T-helper 9 cell (primary cell): ENCODE measurements around the gene LRRC9.
"Not testable (repeated sequence)": the region's sequence is repeated elsewhere in the genome, so short reads cannot be mapped to it uniquely, and the experiment has no call there.

Experiments used
- DNase-seq: peaks from one replicate; pipeline ENCODE4 v3.0.0-alpha.2; 2020

Gene LRRC9

GRCh38 chr14:60067882-60068281, 147.9 kb downstream of the LRRC9 start:
- no peak for DNase-seq

GRCh38 chr14:60079723-60080122, 159.8 kb downstream of the LRRC9 start:
- DNase-seq = no peak

GRCh38 chr14:60085085-60085484, 165.1 kb downstream of the LRRC9 start:
- no peak for DNase-seq

GRCh38 chr14:60085693-60086092, 165.7 kb downstream of the LRRC9 start:
- no peak for DNase-seq

- DNase-seq = no peak
Measured at GRCh38 chr14:60087668-60088067, 167.7 kb downstream of the LRRC9 start.

- no peak for DNase-seq
Measured at GRCh38 chr14:60089221-60089620, 169.3 kb downstream of the LRRC9 start.

GRCh38 chr14:60090864-60091519, 171.0 kb downstream of the LRRC9 start:
- DNase-seq = no peak

GRCh38 chr14:60091550-60092525, 171.9 kb downstream of the LRRC9 start, which contains the start of gene PCNX4:
TSS of gene PCNX4 (plus strand) at chr14:60091923. CDS start at chr14:60107639, 15,716 bp downstream.
- DNase-seq = peak; percentile 87

- no peak for DNase-seq
Measured at GRCh38 chr14:60092526-60092920, 172.6 kb downstream of the LRRC9 start.

- DNase-seq = no peak
Measured at GRCh38 chr14:60093080-60093479, 173.1 kb downstream of the LRRC9 start.

- no peak for DNase-seq
Measured at GRCh38 chr14:60093606-60094005, 173.7 kb downstream of the LRRC9 start.

GRCh38 chr14:60094306-60094897, 174.5 kb downstream of the LRRC9 start:
- no peak for DNase-seq

GRCh38 chr14:60095231-60095630, 175.3 kb downstream of the LRRC9 start:
- no peak for DNase-seq

GRCh38 chr14:60095781-60096450, 176.0 kb downstream of the LRRC9 start:
- DNase-seq = no peak

GRCh38 chr14:60097974-60098373, 178.0 kb downstream of the LRRC9 start:
- DNase-seq = no peak

- DNase-seq = not testable (repeated sequence)
Measured at GRCh38 chr14:60099855-60100254, 179.9 kb downstream of the LRRC9 start.

GRCh38 chr14:60101786-60102185, 181.8 kb downstream of the LRRC9 start:
- no peak for DNase-seq

GRCh38 chr14:60102389-60102788, 182.4 kb downstream of the LRRC9 start:
- no peak for DNase-seq

- DNase-seq = no peak
Measured at GRCh38 chr14:60106339-60106738, 186.4 kb downstream of the LRRC9 start.

- no peak for DNase-seq
Measured at GRCh38 chr14:60107477-60107876, 187.5 kb downstream of the LRRC9 start.

- DNase-seq = no peak
Measured at GRCh38 chr14:60111732-60112131, 191.8 kb downstream of the LRRC9 start.
